GM23338 (cell line): ENCODE results near the gene ROBO1. TPM values are rescaled to one million over a fixed set of nuclear protein-coding genes. Genes with fewer than 3 reads are reported as not detected.

Source experiments
- ATAC-seq: fragments of 200-7000 bp; cut with Tn5 transposase; 3 replicates; pipeline ENCODE4 v1.9.1; 2020
- DNase-seq: peaks from one replicate; pipeline ENCODE4 v3.0.0-alpha.2; 2015; ENCODE audit warnings: low spot score
- H2AFZ ChIP-seq: fragments of 200-600 bp; sonication (generic); 2 replicates; pipeline ENCODE4 v1.8.0; 2016; ENCODE audit warnings: antibody characterized with exemption, mild to moderate bottlenecking, moderate library complexity
- H3F3A ChIP-seq: fragments of 200-600 bp; sonication (generic); replicated peaks from 2 replicates; pipeline ENCODE4 v1.8.0; 2017; ENCODE audit warnings: antibody characterized with exemption, mixed run types, low read depth
- H3K27ac ChIP-seq: fragments of 200-600 bp; sonication (generic); 2 replicates; pipeline ENCODE4 v1.6.1; 2016; ENCODE audit warnings: low read depth
- H3K27me3 ChIP-seq: fragments of 200-600 bp; sonication (generic); 2 replicates; pipeline ENCODE4 v1.8.0; 2016; ENCODE audit warnings: mild to moderate bottlenecking, mixed run types, moderate library complexity; ENCODE audit not compliant: insufficient read depth
- H3K36me3 ChIP-seq: fragments of 200-600 bp; sonication (generic); 2 replicates; pipeline ENCODE4 v1.8.0; 2016; ENCODE audit warnings: mild to moderate bottlenecking; ENCODE audit not compliant: insufficient read depth
- H3K4me1 ChIP-seq: fragments of 200-600 bp; sonication (generic); 2 replicates; pipeline ENCODE4 v1.8.0; 2016; ENCODE audit warnings: mild to moderate bottlenecking, moderate library complexity; ENCODE audit not compliant: insufficient read depth
- H3K4me2 ChIP-seq: fragments of 200-600 bp; sonication (generic); 2 replicates; pipeline ENCODE4 v1.7.1; 2017; ENCODE audit warnings: mixed run types
- H3K4me3 ChIP-seq: fragments of 200-600 bp; sonication (generic); 2 replicates; pipeline ENCODE4 v1.6.1; 2016; ENCODE audit warnings: mixed run types
- H3K79me2 ChIP-seq: fragments of 200-600 bp; sonication (generic); replicated peaks from 2 replicates; pipeline ENCODE4 v1.8.0; 2017; ENCODE audit warnings: mild to moderate bottlenecking; ENCODE audit not compliant: insufficient read depth
- H3K9me2 ChIP-seq: fragments of 200-600 bp; sonication (generic); 2 replicates; pipeline ENCODE4 v1.8.0; 2017; ENCODE audit not compliant: insufficient read depth
- H4K20me1 ChIP-seq: fragments of 200-600 bp; sonication (generic); replicated peaks from 2 replicates; pipeline ENCODE4 v1.8.0; 2017; ENCODE audit warnings: mild to moderate bottlenecking; ENCODE audit not compliant: insufficient read depth
- H3K27ac Mint-ChIP-seq: 2 replicates; pipeline ENCODE4 v1.8.0; 2020; ENCODE audit warnings: inconsistent platforms, mild to moderate bottlenecking, moderate library complexity, mixed read lengths
- H3K27me3 Mint-ChIP-seq: 3 replicates; pipeline ENCODE4 v1.8.0; 2022; ENCODE audit warnings: low read depth, mild to moderate bottlenecking, moderate library complexity, mixed read lengths, inconsistent platforms; ENCODE audit not compliant: insufficient read depth, poor library complexity
- H3K36me3 Mint-ChIP-seq: 3 replicates; pipeline ENCODE4 v1.8.0; 2021; ENCODE audit warnings: low read depth, mild to moderate bottlenecking, inconsistent platforms, moderate library complexity, mixed read lengths
- H3K4me1 Mint-ChIP-seq: 3 replicates; pipeline ENCODE4 v1.8.0; 2020; ENCODE audit warnings: mild to moderate bottlenecking, inconsistent platforms, mixed read lengths
- H3K4me3 Mint-ChIP-seq: 3 replicates; pipeline ENCODE4 v1.8.0; 2021; ENCODE audit warnings: moderate library complexity, mild to moderate bottlenecking, inconsistent platforms, mixed read lengths
- H3K9me3 Mint-ChIP-seq: 3 replicates; pipeline ENCODE4 v1.8.0; 2020; ENCODE audit warnings: moderate library complexity, mild to moderate bottlenecking, inconsistent platforms, mixed read lengths
- CREB1 ChIP-seq: fragments of 250-450 bp; sonication (Bioruptor Pico); IDR thresholded peaks from 2 replicates; pipeline ENCODE4 v1.5.0; 2020; ENCODE audit warnings: low read depth, mild to moderate bottlenecking, moderate library complexity
- CTCF ChIP-seq, 2 experiments: fragments of 200-600 bp in 1 of 2; sonication (generic) in 1 of 2; conservative IDR thresholded peaks; 2 replicates each; pipeline versions ENCODE4 v1.5.1 to v1.6.1; 2016 to 2017; ENCODE audit warnings: antibody characterized with exemption in 2 of 2, low read depth in 2 of 2, mild to moderate bottlenecking in 2 of 2, moderate library complexity in 1 of 2
- ETS1 ChIP-seq: IDR thresholded peaks from 2 replicates; pipeline ENCODE4 v1.6.1; 2016; ENCODE audit warnings: antibody characterized with exemption
- EZH2 ChIP-seq: fragments of 200-600 bp; sonication (generic); IDR thresholded peaks from one replicate; pipeline ENCODE4 v1.8.0; 2017; ENCODE audit warnings: antibody characterized with exemption, mild to moderate bottlenecking, low read depth; ENCODE audit not compliant: unreplicated experiment
- EZH2phosphoT487 ChIP-seq: fragments of 200-600 bp; sonication (generic); IDR thresholded peaks from one replicate; pipeline ENCODE4 v1.8.1; 2018; ENCODE audit warnings: antibody characterized with exemption; ENCODE audit not compliant: unreplicated experiment
- JUNB ChIP-seq: IDR thresholded peaks from one replicate; pipeline ENCODE4 v1.6.1; 2016; ENCODE audit warnings: antibody characterized with exemption; ENCODE audit not compliant: unreplicated experiment
- NANOG ChIP-seq: IDR thresholded peaks from 2 replicates; pipeline ENCODE4 v1.6.1; 2016; ENCODE audit warnings: antibody characterized with exemption, borderline replicate concordance
- POLR2AphosphoS5 ChIP-seq: IDR thresholded peaks from 2 replicates; pipeline ENCODE4 v1.6.1; 2016; ENCODE audit warnings: antibody characterized with exemption, low read depth
- REST ChIP-seq: IDR thresholded peaks from one replicate; pipeline ENCODE4 v1.6.1; 2018; ENCODE audit warnings: antibody characterized with exemption; ENCODE audit not compliant: unreplicated experiment
- STAT1 ChIP-seq: IDR thresholded peaks from one replicate; pipeline ENCODE4 v1.6.1; 2016; ENCODE audit warnings: antibody characterized with exemption; ENCODE audit not compliant: unreplicated experiment
- ZNF114 ChIP-seq: fragments of 250-450 bp; sonication (Bioruptor Pico); IDR thresholded peaks from 2 replicates; pipeline ENCODE4 v1.5.0; 2020; ENCODE audit warnings: mild to moderate bottlenecking, moderate library complexity
- ZNF331 ChIP-seq: fragments of 250-450 bp; sonication (Bioruptor Pico); IDR thresholded peaks from 2 replicates; pipeline ENCODE4 v1.5.0; 2020; ENCODE audit warnings: low read depth, mild to moderate bottlenecking, moderate library complexity
- ZNF462 ChIP-seq: fragments of 250-450 bp; sonication (Bioruptor Pico); IDR thresholded peaks from 2 replicates; pipeline ENCODE4 v1.5.0; 2020; ENCODE audit warnings: mild to moderate bottlenecking, moderate library complexity
- polyA plus RNA-seq: library from polyadenylated mRNA; unstranded; fragments of >200 nt; fragmentation: Nextera tagmentation; extraction: Ambion mirVana; gene quantifications from 2 replicates; pipeline ENCODE4 v1.2.1, GENCODE V29; 2016
- total RNA-seq: library from RNA; depleted of rRNA; stranded (reverse); fragments of >200 nt; shearing (Covaris generic); gene quantifications from 2 replicates; pipeline ENCODE4 v1.2.3, GENCODE V29; 2014

ROBO1 gene
- total and polyA plus RNA-seq, 2 experiments from 2014 or later, result 19.2 to 78.3 TPM

GRCh38 chr3:78858174-78858573, 909.6 kb downstream of the ROBO1 start:
- peaks cover 5% of the 10 kb centered on the region for H3K27me3 Mint-ChIP-seq
- Histone ChIP-seq H3K4me1 (peaks cover 17% of the 10 kb centered on the region), H2AFZ (no peak overlapping the region), H3K79me2 (0 out of 2 replicates have a peak, but pooled peaks cover 6% of the 10 kb centered on the region), H3K36me3 (no peaks in the 10 kb centered on the region), H3K27ac (no peak overlapping the region), H3K9me2 (no peaks in the 10 kb centered on the region), H4K20me1 (no peaks in the 10 kb centered on the region), H3K4me2 (no peak overlapping the region), H3K4me3 (no peak overlapping the region), H3K27me3 (no peaks in the 10 kb centered on the region), H3F3A (no peaks in the 10 kb centered on the region)
- DNase-seq, result no peak
- no peaks in the 10 kb centered on the region for H3K36me3 Mint-ChIP-seq
- peaks cover 20% of the 10 kb centered on the region for H3K4me1 Mint-ChIP-seq
- no peaks in the 10 kb centered on the region; the same call in 2 of the 3 replicates for H3K9me3 Mint-ChIP-seq
- no peak overlapping the region for H3K4me3 Mint-ChIP-seq
- no peak for TF ChIP-seq STAT1
- no peak for TF ChIP-seq ZNF462 (CRISPR knock-in tag)
- TF ChIP-seq NANOG, result no peak
- TF ChIP-seq CTCF (conservative IDR thresholded peaks at IDR 0.05; ENCODE audit: low read depth in 2 of 2), result no peak
- TF ChIP-seq EZH2, result no peak
- TF ChIP-seq ETS1, result no peak
- TF ChIP-seq ZNF331 (CRISPR knock-in tag), result no peak
- TF ChIP-seq ZNF114 (CRISPR knock-in tag), result no peak
- no peak for TF ChIP-seq CREB1 (CRISPR knock-in tag)
- TF ChIP-seq POLR2AphosphoS5, result no peak
- TF ChIP-seq REST, result no peak
- no peak for TF ChIP-seq JUNB
- TF ChIP-seq EZH2phosphoT487, result no peak
- no peak for ATAC-seq
- no peak overlapping the region for H3K27ac Mint-ChIP-seq
